Lung microvascular endothelial cell (primary cell): Measurements from ENCODE around the gene TSPYL1. TPM values are rescaled to one million over a fixed set of nuclear protein-coding genes. Genes with fewer than 3 reads are reported as not detected.
A peak's percentile ranks its signal among the peaks of the same experiment; 100 is the strongest.
"Not testable (repeated sequence)": the region's sequence is repeated elsewhere in the genome, so short reads cannot be mapped to it uniquely, and the experiment has no call there.

Experiments used
- DNase-seq, 2 donors: peaks; one replicate each; pipeline versions ENCODE4 v3.0.0 to v3.0.0-alpha.2; 2010; ENCODE audit warnings: low read depth in 2 of 2
- total RNA-seq: library from RNA; depleted of rRNA; stranded (reverse); fragments of >200 nt; gene quantifications from 2 replicates; pipeline ENCODE4 v1.2.1, GENCODE V29; 2014

TSPYL1 gene
- total RNA-seq: 51.9 and 61.9 TPM in 2 replicates

GRCh38 chr6:116279232-116280160, at the start of gene TSPYL1:
Gene TSPYL1, minus strand, starts transcription at chr6:116279930. Its CDS starts 100 bp downstream, at chr6:116279830.
- DNase-seq: peak; percentile 98

DNA sequence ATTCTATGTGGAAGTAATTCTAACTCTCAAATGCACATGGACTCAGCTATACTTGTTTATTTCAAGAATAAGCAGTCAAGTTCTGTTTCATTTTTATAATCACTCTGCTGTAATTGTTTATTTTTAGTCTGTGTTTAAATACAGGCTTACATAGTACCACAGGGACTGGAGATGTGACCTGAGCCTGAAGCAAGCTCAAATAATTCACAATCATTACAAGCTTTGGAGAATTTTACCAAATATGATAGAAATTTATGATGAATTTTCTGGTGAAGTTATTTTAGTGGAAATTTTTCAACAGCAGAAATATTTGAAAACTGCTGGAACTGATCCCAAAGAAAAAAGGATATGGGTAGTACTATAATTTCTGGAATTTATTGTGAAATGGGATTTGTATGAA, 49.4 kb upstream of the TSPYL1 start:
- no peak for DNase-seq

GRCh38 chr6:116328528-116328903, 48.8 kb upstream of the TSPYL1 start:
- no peak for DNase-seq

- DNase-seq: peak in 1 of 2 donors; percentile 4
These were observed 48.2 kb upstream of the TSPYL1 start for GRCh38 chr6:116327803-116328527.

GRCh38 chr6:116326996-116327395, 47.3 kb upstream of the TSPYL1 start:
- DNase-seq: no peak

GRCh38 chr6:116326181-116326671, 46.5 kb upstream of the TSPYL1 start:
- DNase-seq: no peak

GRCh38 chr6:116325634-116326132, 46.0 kb upstream of the TSPYL1 start:
- DNase-seq: not testable (repeated sequence)

- DNase-seq: no peak
These were observed 44.1 kb upstream of the TSPYL1 start for GRCh38 chr6:116323863-116324262.

- DNase-seq: not testable (repeated sequence)
These were observed 42.2 kb upstream of the TSPYL1 start for GRCh38 chr6:116321933-116322332.

GRCh38 chr6:116316772-116317467, 37.2 kb upstream of the TSPYL1 start:
- DNase-seq: no peak

DNA sequence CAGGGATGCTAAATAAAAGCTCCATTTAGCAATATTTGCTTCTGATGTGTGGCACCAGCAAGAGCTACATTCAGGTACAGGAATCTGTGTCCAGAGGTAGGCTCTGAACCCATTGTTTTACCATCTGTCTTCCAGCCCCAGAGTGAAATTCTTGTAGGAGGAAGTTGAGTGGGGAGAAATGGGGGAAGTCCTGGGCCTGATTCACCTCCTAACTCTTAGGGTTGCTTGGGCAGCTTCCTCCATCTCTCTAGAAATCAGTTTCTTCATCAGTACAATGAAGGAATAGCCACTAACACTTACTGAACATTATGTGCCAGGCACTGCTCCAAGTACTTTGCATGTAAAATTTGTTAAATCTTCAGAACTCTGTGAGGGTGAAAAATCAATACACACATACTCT, 35.1 kb upstream of the TSPYL1 start:
- no peak for DNase-seq

DNA sequence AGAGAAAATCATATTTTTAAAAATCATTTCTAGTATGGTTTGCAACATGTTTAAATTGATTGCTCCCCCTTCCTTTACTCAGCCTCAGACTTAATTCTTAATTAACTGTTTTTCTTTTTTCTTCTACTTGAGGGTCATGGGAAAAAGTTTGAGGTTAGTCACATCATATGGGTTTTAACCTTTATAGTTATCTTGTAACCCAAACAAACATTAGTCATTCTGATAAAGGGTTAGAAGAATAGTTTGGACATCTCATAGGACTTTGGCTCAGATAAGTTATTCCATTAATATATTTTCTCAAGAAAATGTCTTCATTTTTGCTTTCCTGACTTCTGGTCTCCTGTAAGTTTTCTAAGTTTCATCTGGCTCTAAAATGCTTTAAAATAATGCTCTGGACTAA, 34.5 kb upstream of the TSPYL1 start:
- DNase-seq: no peak

DNA sequence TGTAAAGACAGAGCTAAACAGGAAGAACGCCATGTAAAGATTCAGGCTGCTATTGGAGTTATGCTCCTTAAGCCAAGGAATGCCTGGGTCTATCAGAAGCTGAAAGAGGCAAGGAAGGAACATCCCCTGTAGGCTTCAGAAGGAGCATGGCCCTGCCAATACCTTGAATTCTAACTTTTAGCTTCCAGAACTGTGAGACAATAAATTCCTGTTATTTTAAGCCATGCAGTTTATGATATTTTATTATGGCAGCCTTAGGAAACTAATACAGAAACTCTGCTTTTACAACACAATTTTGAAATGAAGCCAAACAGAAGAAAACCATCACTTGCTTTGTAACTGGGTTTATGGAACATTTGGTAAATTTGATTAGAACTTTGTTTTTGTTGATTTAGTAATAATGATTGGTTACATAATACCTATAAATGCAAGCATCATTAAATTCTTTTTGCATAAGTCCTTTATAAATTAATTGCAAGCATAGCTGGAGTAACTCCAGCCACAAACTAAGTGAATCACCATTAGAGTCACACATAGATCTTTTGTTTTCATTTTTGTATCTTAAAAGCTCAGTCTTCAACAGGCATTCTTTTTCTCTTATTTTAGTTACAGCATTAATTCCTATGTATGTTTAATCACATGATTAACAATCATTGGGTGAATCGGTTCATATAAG, 33.5 kb upstream of the TSPYL1 start:
- no peak for DNase-seq

GRCh38 chr6:116309657-116310056, 29.9 kb upstream of the TSPYL1 start:
- DNase-seq: no peak

DNA sequence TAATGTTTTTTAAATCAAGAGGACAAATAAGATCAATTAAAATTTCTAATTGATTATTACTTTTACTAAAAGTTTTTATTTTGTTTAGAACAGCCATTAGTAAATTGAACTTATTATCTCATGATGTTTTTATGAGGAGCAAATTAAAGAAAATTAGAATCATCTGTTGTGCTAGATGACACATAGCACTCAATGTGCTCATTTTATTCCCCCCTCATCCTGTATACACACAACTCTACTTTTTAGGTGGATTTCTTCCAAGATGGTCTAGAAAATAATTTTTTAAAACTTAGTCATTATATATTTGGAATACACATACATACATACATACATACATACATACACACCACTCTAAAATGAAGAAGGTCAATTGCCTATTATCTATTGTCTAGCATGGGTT, 29.3 kb upstream of the TSPYL1 start:
- DNase-seq: no peak

DNA sequence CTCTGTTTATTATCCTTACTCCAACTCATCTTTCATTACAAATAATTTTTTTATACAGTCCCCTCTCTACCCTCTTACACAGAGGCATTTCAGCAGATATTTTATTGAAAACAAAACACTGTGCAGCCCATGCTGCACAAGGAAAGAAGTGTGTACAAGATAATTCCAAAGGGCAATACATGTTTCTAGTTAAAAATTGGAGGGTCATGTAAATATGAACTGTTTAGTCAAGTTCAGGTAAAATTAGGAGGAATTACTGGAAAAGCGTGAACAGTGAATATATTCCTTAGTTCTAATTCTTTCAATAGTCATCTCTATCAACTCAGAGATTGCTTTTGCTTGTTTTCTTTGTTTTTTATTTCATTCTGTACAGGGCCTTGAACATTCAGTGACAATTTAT, 27.9 kb upstream of the TSPYL1 start:
- no peak for DNase-seq

DNA sequence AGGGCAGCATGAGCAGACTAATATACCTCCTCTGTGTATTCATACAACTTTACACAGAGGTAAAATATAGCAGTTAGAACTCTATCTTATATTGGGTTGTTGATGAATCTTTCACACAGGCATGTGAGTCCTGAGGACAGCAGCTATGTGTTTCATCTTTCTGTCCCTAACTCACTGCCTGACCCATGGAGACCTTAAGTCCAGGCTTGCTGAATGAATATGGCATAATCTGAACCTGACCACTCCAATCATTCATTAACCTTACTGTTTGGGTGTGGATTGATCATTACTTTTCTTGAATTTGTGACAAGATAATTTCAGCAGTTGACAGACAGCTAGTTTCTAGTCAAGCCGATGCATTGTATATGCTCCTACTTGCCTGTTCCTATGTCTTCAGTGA, 27.3 kb upstream of the TSPYL1 start:
- no peak for DNase-seq

GRCh38 chr6:116304538-116305097, 24.9 kb upstream of the TSPYL1 start:
- no peak for DNase-seq

GRCh38 chr6:116301104-116301503, 21.4 kb upstream of the TSPYL1 start:
- no peak for DNase-seq

DNA sequence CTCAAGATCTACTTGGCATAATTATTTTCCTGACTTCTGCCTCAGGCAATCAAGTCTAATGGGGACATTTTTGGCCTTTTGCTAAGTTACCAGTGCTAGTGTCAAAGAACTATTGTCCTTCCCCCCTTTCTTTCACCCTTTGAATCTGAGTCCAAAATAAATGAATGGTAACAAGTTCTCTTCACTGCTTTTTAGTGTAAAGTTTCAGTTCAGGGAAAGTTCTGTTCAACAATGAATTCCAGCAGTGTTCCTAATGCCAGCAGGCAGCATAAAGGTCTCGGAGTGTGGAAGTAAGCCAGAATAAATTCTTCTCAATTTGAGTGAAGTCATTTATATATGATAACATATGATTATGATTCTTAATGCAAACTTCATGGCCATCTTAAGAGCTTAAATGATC, 20.8 kb upstream of the TSPYL1 start:
- no peak for DNase-seq

- DNase-seq: no peak
These were observed 19.2 kb upstream of the TSPYL1 start for GRCh38 chr6:116298973-116299372.
